ENCODE measurements around the gene GPC3.

GPC3 gene

GRCh38 chrX:133884430-133885394, 100.7 kb downstream of the GPC3 start:
- DNase-seq (ENCODE audit: low read depth in 2 of 2) = no peak

GRCh38 chrX:133881893-133882292, 103.5 kb downstream of the GPC3 start:
- no peak for DNase-seq (ENCODE audit: low read depth in 2 of 2)

DNA sequence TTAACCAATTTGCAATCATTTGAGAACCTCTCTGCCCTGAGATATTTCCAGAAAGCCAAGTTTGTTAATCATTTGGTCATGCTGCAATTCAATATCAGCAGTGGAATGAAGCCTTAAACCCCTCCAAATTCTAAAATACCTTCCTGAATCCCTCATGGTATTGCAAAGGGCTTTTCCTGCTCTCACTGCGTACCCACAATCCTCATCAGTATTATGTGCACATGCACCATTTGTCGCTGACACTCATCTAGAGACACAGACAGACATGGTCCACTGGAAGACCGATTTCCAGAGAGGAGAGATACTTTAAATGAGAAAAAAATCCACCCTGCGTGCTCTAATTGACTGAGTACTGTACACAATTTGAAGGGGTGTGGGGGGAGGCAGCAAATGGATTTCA, 104.4 kb downstream of the GPC3 start:
- DNase-seq (ENCODE audit: low read depth in 2 of 2) = no peak

- no peak for DNase-seq (ENCODE audit: low read depth in 2 of 2)
Measured at GRCh38 chrX:133880032-133880443, 105.4 kb downstream of the GPC3 start.

- no peak for DNase-seq (ENCODE audit: low read depth in 2 of 2)
Measured at GRCh38 chrX:133878710-133879109, 106.7 kb downstream of the GPC3 start.

GRCh38 chrX:133876646-133877045, 108.7 kb downstream of the GPC3 start:
- DNase-seq (ENCODE audit: low read depth in 2 of 2) = no peak

DNA sequence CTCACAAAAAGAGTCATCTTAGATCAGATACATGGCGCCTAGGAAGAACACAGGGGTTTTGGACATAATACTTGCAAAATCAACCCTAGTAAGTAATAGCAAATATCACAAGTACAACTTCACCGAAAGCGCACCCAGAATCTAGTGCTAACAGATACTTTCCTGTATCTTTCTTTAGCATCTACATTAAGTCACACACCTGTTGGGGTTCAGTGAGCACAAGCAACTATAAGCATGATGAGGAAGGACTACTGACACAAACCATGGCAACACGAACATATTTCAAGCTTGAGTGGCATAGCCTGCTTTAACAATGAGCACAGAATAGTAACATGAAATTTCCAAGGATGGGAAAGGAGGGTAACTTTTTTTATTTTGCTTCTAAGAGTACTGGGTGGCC, 116.1 kb downstream of the GPC3 start:
- no peak for DNase-seq (ENCODE audit: low read depth in 2 of 2)

GRCh38 chrX:133868682-133869081, 116.7 kb downstream of the GPC3 start:
- no peak for DNase-seq (ENCODE audit: low read depth in 2 of 2)

GRCh38 chrX:133868250-133868649, 117.1 kb downstream of the GPC3 start:
- DNase-seq (ENCODE audit: low read depth in 2 of 2) = no peak

DNA sequence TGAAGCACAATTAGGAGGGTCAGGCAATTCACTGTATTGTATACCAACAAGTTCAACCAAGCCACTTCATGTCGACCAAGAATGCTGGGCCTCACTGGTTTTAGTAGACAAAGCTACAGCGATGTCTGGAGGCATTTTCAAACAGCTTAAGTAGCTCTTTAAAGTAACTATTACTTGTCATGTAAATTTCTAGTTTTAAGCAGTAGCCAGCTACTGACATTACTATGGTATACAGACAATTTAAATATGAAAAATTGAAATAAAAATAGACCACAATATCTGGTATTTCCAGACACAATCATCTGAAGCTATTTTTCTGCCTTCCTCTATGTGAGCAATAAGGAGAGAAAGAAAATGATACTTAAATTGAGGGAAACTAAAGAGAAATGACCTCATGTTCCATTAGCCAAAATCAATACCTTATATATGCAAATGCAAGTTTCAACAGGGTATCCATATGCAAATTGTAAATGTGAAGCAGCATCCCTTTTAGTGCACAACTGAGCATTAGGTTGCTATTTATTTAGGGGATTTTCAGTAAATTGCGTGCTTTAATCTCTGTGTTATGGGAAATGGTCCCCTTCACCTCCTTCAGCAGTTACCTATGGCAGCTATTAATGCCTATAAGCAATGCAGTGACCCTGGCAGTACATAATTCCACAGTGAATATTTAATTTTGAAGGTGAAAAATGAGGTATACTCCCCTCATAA, 119.5 kb downstream of the GPC3 start:
- DNase-seq (ENCODE audit: low read depth in 2 of 2) = no peak

- no peak for DNase-seq (ENCODE audit: low read depth in 2 of 2)
Measured at GRCh38 chrX:133864236-133864635, 121.2 kb downstream of the GPC3 start.

- DNase-seq (ENCODE audit: low read depth in 2 of 2) = no peak
Measured at GRCh38 chrX:133859860-133860259, 125.5 kb downstream of the GPC3 start.

- DNase-seq (ENCODE audit: low read depth in 2 of 2) = no peak
Measured at GRCh38 chrX:133859336-133859735, 126.1 kb downstream of the GPC3 start.

GRCh38 chrX:133857640-133858269, 127.6 kb downstream of the GPC3 start:
- DNase-seq (ENCODE audit: low read depth in 2 of 2) = no peak

GRCh38 chrX:133856819-133857218, 128.6 kb downstream of the GPC3 start:
- DNase-seq (ENCODE audit: low read depth in 2 of 2) = no peak

GRCh38 chrX:133854290-133854689, 131.1 kb downstream of the GPC3 start:
- DNase-seq (ENCODE audit: low read depth in 2 of 2) = no peak

GRCh38 chrX:133852837-133853356, 132.5 kb downstream of the GPC3 start:
- no peak for DNase-seq (ENCODE audit: low read depth in 2 of 2)

DNA sequence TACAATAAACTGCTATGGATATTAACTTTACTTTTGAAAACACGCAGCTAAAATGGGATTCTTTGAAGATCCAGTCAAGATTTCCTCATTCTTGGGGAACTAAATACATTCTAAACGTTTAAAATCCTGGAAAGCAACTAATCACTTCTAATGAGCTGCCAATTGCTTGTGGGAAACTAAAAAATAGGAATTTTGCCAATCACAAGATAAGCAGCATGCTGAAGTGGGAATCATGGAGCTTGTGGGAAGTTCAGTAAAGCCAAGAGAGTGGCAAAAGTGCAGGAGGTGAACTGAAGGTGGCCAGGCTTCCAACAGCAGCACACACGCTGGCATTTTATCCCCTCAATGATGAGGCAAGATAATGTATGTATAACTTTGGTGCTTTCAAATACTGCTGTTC, 133.0 kb downstream of the GPC3 start:
- no peak for DNase-seq (ENCODE audit: low read depth in 2 of 2)

DNA sequence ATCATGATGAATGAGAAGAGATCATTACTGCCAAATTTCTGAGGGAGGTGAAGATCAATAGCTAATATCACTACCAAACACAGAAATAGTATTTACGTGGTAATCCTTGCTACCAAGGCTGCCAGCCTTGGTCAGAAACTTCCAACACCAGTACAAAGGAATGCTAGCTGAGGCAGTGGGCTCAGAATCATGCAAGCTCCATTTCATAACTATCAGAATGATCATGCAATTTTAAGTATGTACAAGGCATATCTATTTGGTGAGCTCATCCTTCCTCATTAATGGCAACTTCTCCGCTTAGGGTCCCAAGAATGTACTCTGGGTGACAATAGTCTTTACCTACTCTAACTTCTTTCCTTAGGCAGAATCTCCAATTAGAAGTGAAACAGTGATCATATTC, 135.0 kb downstream of the GPC3 start:
- DNase-seq (ENCODE audit: low read depth in 2 of 2) = no peak

DNA sequence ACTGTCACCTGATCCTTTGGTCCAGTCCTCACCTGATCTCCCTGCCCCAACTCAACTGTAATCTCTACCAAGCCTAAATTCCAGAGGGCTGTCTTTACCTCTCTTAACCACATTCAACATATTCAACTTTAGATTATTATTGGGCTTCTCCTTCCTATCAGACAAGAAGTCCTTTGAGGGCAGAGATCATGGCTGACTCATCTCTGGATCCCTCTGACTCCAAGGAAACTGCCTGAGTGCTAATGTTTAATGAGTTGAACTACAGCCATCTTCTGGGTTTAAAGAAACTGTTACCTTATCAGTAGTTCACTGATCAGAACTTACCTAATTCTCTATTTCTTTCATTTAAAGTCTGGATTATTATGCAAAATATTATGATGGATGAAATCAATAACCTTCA, 135.7 kb downstream of the GPC3 start:
- no peak for DNase-seq (ENCODE audit: low read depth in 2 of 2)

DNA sequence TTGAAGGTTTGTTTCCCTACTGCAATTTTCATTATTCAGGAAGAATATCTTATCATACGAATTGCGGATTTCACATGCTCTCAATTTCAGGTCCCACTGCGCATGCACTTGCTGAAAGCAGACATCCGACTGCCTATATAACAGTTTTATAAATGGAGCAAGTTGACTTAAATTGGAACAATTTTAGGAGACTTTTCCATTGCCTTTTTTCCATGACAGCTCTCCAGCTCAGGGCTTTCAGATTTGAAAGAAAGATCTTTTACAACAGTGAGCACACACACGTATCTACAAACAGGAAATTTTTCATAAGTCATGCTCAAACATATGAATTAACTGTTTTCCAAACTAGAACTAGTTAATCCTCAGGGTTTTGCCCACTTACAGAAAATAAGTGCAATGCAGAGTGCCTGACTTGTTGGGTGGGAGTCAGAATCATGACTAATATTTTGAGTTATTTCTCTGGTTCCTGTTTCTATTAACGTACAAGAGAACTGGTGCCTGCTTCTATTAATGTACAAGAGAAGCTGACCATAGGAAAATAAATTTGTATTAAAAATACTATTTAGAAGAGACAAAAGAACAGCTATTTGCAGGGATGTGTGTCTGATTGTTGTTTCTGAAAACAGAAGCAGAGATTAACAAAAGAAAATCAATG, 137.9 kb downstream of the GPC3 start:
- no peak for DNase-seq (ENCODE audit: low read depth in 2 of 2)

- no peak for DNase-seq (ENCODE audit: low read depth in 2 of 2)
Measured at GRCh38 chrX:133846311-133846710, 139.1 kb downstream of the GPC3 start.
